K562 (cell line): ENCODE results near the gene DHCR7. TPM values are rescaled to one million over a fixed set of nuclear protein-coding genes. Genes with fewer than 3 reads are reported as not detected.

ENCODE experiments used
- EGR1 ChIP-seq: fragments of 450-650 bp; conservative IDR thresholded peaks from 2 replicates; pipeline ENCODE4 v1.6.1; 2017; ENCODE audit warnings: mild to moderate bottlenecking
- EZH2 ChIP-seq: IDR thresholded peaks from 2 replicates; pipeline ENCODE4 v1.6.1; 2012; ENCODE audit warnings: low read depth, mild to moderate bottlenecking, inconsistent platforms, low read length, borderline replicate concordance
- FOXJ2 ChIP-seq: fragments of 200-800 bp; sonication (Bioruptor generic); IDR thresholded peaks from 2 replicates; pipeline ENCODE4 v1.6.1; 2016; ENCODE audit warnings: missing genetic modification characterization, missing compliant biosample characterization
- ILF3 ChIP-seq: fragments of 450-650 bp; IDR thresholded peaks from 2 replicates; pipeline ENCODE4 v1.6.1; 2018; ENCODE audit warnings: antibody characterized with exemption, mild to moderate bottlenecking, moderate library complexity, borderline replicate concordance
- POLR2H ChIP-seq: IDR thresholded peaks from 2 replicates; pipeline ENCODE4 v1.6.1; 2016; ENCODE audit warnings: missing genetic modification characterization, low read depth, mild to moderate bottlenecking, control low read depth, missing compliant biosample characterization, moderate library complexity
- RNF2 ChIP-seq: sonication (generic); IDR thresholded peaks from 2 replicates; pipeline ENCODE4 v1.6.1; 2016
- TBL1XR1 ChIP-seq, 2 experiments: IDR thresholded peaks; 2 replicates each; pipeline ENCODE4 v1.6.1; 2012; ENCODE audit warnings: improper control_type of control experiment in 2 of 2, low read length in 2 of 2, mild to moderate bottlenecking in 1 of 2
- WHSC1 ChIP-seq: IDR thresholded peaks from one replicate; pipeline ENCODE4 v1.6.1; 2012; ENCODE audit warnings: low read length, control low read depth, inconsistent platforms
- ZKSCAN1 ChIP-seq: fragments of 150-350 bp; IDR thresholded peaks from 2 replicates; pipeline ENCODE4 v1.6.1; 2016; ENCODE audit warnings: low read depth, low read length
- ZNF318 ChIP-seq, 2 experiments: fragments of 450-650 bp; IDR thresholded peaks; 2 replicates each; pipeline ENCODE4 v1.6.1; 2016; ENCODE audit warnings: mild to moderate bottlenecking in 2 of 2, borderline replicate concordance in 1 of 2, low read depth in 1 of 2, moderate library complexity in 1 of 2
- ZNF347 ChIP-seq: fragments of 450-650 bp; formaldehyde crosslinking; IDR thresholded peaks from 2 replicates; pipeline ENCODE4 v1.4.0; 2020; ENCODE audit warnings: low read depth, mild to moderate bottlenecking, moderate library complexity
- polyA plus RNA-seq, 8 experiments: library from polyadenylated mRNA; depleted of rRNA in 4 of 8; stranded (reverse) in 5 of 8; unstranded in 3 of 8; fragments of >200 nt; fragmentation: Nextera tagmentation in 2 of 8; fragmentation: Illumina TruSeq in 1 of 8; extraction: Ambion mirVana in 2 of 8; extraction: Trizol in 1 of 8; gene quantifications; 2 replicates each; pipeline versions ENCODE4 v1.2.1 to v1.2.3, GENCODE V29; 2011 to 2014; ENCODE audit warnings: inconsistent platforms in 1 of 8, missing spikeins in 1 of 8
- total RNA-seq, 7 experiments: library from RNA; depleted of rRNA in 6 of 7; stranded (reverse); fragments of >200 nt in 6 of 7; fragmentation: Illumina TruSeq in 2 of 7; extraction: Trizol in 2 of 7; gene quantifications; 2 replicates each; pipeline versions ENCODE4 v1.2.1 to v1.2.3, GENCODE V29; 2011 to 2021; ENCODE audit warnings: low replicate concordance in 1 of 7
- TF ChIP-seq, protein P1 (sequence below): fragments of 150-350 bp; IDR thresholded peaks from 2 replicates; pipeline ENCODE4 v1.6.1; 2014; ENCODE audit warnings: low read depth, mild to moderate bottlenecking, low read length, borderline replicate concordance
- TF ChIP-seq, protein P2 (sequence below): fragments of 250-450 bp; sonication (Bioruptor Pico); IDR thresholded peaks from 2 replicates; pipeline ENCODE4 v1.8.0; 2021; ENCODE audit warnings: moderate library complexity, mild to moderate bottlenecking, inconsistent platforms

Gene DHCR7
- total and polyA plus RNA-seq, 9 of the 15 experiments (the other 6 are each of a cell fraction or from before 2014, with no cell fraction given): 8.4 to 192 (median 82.4) TPM

GRCh38 chr11:71448257-71449171 is at the start of gene DHCR7 (continued):
- TF ChIP-seq ZNF347 (CRISPR knock-in tag): no peak
- TF ChIP-seq FOXJ2 (tag): no peak
- TF ChIP-seq RNF2: no peak
- TF ChIP-seq, protein P1, sequence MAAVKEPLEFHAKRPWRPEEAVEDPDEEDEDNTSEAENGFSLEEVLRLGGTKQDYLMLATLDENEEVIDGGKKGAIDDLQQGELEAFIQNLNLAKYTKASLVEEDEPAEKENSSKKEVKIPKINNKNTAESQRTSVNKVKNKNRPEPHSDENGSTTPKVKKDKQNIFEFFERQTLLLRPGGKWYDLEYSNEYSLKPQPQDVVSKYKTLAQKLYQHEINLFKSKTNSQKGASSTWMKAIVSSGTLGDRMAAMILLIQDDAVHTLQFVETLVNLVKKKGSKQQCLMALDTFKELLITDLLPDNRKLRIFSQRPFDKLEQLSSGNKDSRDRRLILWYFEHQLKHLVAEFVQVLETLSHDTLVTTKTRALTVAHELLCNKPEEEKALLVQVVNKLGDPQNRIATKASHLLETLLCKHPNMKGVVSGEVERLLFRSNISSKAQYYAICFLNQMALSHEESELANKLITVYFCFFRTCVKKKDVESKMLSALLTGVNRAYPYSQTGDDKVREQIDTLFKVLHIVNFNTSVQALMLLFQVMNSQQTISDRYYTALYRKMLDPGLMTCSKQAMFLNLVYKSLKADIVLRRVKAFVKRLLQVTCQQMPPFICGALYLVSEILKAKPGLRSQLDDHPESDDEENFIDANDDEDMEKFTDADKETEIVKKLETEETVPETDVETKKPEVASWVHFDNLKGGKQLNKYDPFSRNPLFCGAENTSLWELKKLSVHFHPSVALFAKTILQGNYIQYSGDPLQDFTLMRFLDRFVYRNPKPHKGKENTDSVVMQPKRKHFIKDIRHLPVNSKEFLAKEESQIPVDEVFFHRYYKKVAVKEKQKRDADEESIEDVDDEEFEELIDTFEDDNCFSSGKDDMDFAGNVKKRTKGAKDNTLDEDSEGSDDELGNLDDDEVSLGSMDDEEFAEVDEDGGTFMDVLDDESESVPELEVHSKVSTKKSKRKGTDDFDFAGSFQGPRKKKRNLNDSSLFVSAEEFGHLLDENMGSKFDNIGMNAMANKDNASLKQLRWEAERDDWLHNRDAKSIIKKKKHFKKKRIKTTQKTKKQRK: peak; percentile 71; the same call in 1 of the 2 replicates
- TF ChIP-seq, protein P2, sequence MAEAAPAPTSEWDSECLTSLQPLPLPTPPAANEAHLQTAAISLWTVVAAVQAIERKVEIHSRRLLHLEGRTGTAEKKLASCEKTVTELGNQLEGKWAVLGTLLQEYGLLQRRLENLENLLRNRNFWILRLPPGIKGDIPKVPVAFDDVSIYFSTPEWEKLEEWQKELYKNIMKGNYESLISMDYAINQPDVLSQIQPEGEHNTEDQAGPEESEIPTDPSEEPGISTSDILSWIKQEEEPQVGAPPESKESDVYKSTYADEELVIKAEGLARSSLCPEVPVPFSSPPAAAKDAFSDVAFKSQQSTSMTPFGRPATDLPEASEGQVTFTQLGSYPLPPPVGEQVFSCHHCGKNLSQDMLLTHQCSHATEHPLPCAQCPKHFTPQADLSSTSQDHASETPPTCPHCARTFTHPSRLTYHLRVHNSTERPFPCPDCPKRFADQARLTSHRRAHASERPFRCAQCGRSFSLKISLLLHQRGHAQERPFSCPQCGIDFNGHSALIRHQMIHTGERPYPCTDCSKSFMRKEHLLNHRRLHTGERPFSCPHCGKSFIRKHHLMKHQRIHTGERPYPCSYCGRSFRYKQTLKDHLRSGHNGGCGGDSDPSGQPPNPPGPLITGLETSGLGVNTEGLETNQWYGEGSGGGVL (CRISPR knock-in tag): no peak
- TF ChIP-seq TBL1XR1 (IDR thresholded peaks at IDR 0.05; ENCODE audit: low read length in 2 of 2): no peak
- TF ChIP-seq EZH2: no peak
- TF ChIP-seq EGR1: peak; percentile 95
- no peak for TF ChIP-seq ZKSCAN1
- no peak for TF ChIP-seq WHSC1
- no peak for TF ChIP-seq POLR2H (tag)
- TF ChIP-seq ZNF318 (IDR thresholded peaks at IDR 0.05; ENCODE audit: borderline replicate concordance in 1 of 2, low read depth in 1 of 2): no peak
- TF ChIP-seq ILF3: no peak
